ENCODE measurements around the gene MRPL38. TPM values are rescaled to one million over a fixed set of nuclear protein-coding genes. Genes with fewer than 3 reads are reported as not detected.

The MRPL38 gene
- total and polyA plus RNA-seq, 8 donors, result 9.3 to 244 (median 52.2) TPM

- Histone ChIP-seq H3K4me3 (no peak overlapping the region), H3K27me3 (no peaks in the 10 kb centered on the region), H3K36me3 (peaks cover 29 to 50% (median 42%) of the 10 kb centered on the region in 4 donors), H3K4me1 (peaks cover 19 to 56% (median 38%) of the 10 kb centered on the region in 4 donors), H3K9me3 (no peaks in the 10 kb centered on the region), H3K27ac (peak overlapping the region in 1 of 5 donors; percentile 24)
- DNase-seq, result no peak
- intact Hi-C loops (cut with DNase I; ENCODE audit: low total_unique reads), result no loop called here
- 86 to 92% (median 88%) methylated on average over 14 to 16 of the region's 16 CpGs for WGBS, 5 donors
- TF ChIP-seq CTCF (IDR thresholded peaks at IDR 0.05), result no peak
- no peak for TF ChIP-seq POLR2AphosphoS5 (IDR thresholded peaks at IDR 0.05)
- TF ChIP-seq EP300 (IDR thresholded peaks at IDR 0.05), result no peak
- no peak for TF ChIP-seq POLR2A (IDR thresholded peaks at IDR 0.05)
Measured at GRCh38 chr17:75892556-75893224, 12.0 kb downstream of the MRPL38 start.

DNA sequence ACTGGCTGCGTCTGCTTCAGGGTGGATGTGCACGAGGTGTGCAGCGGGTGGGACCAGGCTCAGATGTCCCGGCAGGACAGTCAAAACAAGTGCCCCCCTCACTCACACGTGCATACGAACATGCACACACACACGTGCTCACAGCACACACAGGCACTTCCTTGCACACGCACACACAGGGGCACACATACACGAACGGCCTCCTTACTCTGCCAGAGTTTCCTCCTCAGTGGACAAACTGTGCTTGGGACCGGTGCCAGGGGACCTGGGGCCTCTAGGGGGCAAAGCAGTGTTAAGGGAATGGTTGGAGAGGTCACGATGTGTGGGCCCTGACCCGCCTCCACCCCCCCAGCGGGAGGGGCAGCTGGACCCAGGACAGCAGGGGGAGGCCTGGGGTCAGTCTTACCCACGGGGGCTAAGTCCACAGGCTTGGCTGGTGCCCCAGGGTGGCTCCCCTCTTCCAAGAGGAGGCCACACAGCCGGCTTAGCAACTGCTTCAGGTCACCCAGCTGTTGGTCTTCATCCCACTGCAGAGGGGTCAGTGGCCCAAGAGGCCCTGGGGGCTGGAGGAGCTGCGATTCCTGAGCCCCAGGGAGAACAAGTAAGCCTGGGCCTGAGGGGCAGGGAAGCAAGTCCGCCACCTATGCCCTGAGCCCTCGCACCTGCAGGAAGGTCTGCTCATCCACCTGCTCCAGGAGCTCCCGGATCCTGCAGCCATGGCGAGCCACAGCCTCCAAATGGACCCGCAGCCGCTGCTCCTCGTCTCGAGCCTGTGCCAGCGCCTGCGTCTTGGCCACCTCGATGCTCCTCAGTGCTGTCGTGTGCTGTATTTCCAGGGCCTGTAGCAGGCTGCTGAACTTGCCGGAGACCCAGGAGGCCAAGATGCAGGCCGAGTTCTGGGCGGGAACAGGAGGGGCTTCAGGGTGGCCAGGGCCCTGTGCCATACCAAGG, 12.8 kb downstream of the MRPL38 start:
- TF ChIP-seq POLR2A (IDR thresholded peaks at IDR 0.05), result no peak
- Histone ChIP-seq H3K4me3 (no peak overlapping the region), H3K4me1 (peaks cover 14 to 48% (median 30%) of the 10 kb centered on the region in 4 donors), H3K27ac (no peak overlapping the region), H3K36me3 (peaks cover 29 to 55% (median 40%) of the 10 kb centered on the region in 4 donors), H3K9me3 (no peaks in the 10 kb centered on the region), H3K27me3 (no peaks in the 10 kb centered on the region)
- peak in 1 of 2 donors; percentile 40 for DNase-seq
- intact Hi-C loops (cut with DNase I; ENCODE audit: low total_unique reads), result no loop called here
- 65 to 76% (median 74%) methylated on average over 22 to 32 of the region's 32 CpGs for WGBS, 5 donors

GRCh38 chr17:75891022-75891604, 13.6 kb downstream of the MRPL38 start:
- Histone ChIP-seq H3K4me3 (no peak overlapping the region), H3K27ac (no peak overlapping the region), H3K36me3 (peaks cover 29 to 55% (median 40%) of the 10 kb centered on the region in 4 donors), H3K27me3 (no peaks in the 10 kb centered on the region), H3K9me3 (no peaks in the 10 kb centered on the region), H3K4me1 (peaks cover 14 to 46% (median 28%) of the 10 kb centered on the region in 4 donors)
- intact Hi-C loops (cut with DNase I; ENCODE audit: low total_unique reads), result no loop called here
- DNase-seq, result no peak
- 83 to 94% (median 91%) methylated on average over 21 to 31 of the region's 31 CpGs for WGBS, 5 donors
- TF ChIP-seq POLR2AphosphoS5 (IDR thresholded peaks at IDR 0.05) (no peak), CTCF (IDR thresholded peaks at IDR 0.05) (no peak), EP300 (IDR thresholded peaks at IDR 0.05) (no peak), POLR2A (IDR thresholded peaks at IDR 0.05) (no peak)

DNA sequence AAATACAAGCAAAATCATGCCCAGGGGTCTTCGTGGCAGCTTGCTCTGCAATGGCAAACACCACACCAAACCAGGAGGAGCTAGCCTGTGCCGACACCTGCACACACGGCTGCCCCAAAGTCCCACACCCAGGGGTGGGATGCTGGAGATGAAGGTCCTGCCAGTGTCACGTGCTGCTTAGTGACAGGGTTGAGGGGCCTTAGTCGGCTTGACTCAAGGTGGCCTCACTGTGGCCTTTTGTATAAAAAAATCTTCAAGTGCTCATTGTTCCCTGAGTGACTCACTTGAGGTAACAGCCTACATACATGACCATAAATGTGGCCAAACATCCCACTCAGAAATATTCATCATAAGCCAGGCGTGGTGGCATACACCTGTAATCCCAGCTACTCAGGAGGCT, 15.2 kb downstream of the MRPL38 start:
- no peak for DNase-seq
- Histone ChIP-seq H3K36me3 (peaks cover 29 to 55% (median 40%) of the 10 kb centered on the region in 4 donors), H3K9me3 (no peaks in the 10 kb centered on the region), H3K27ac (no peak overlapping the region), H3K27me3 (no peaks in the 10 kb centered on the region), H3K4me1 (peaks cover 1 to 30% (median 15%) of the 10 kb centered on the region in 4 donors), H3K4me3 (no peak overlapping the region)
- TF ChIP-seq EP300 (IDR thresholded peaks at IDR 0.05) (no peak), POLR2AphosphoS5 (IDR thresholded peaks at IDR 0.05) (no peak), CTCF (IDR thresholded peaks at IDR 0.05) (no peak), POLR2A (IDR thresholded peaks at IDR 0.05) (no peak)
- intact Hi-C loops (cut with DNase I; ENCODE audit: low total_unique reads), result no loop called here
- 67 to 77% (median 74%) methylated on average over 6 of the region's 6 CpGs for WGBS, 5 donors
